ENCODE data around the gene GEMIN7. TPM values are rescaled to one million over a fixed set of nuclear protein-coding genes. Genes with fewer than 3 reads are reported as not detected.

The GEMIN7 gene
- total RNA-seq, 1 donor from 2014 or later: 16.1 TPM

- intact Hi-C loops (cut with DNase I): no loop called here
- TF ChIP-seq CTCF (IDR thresholded peaks at IDR 0.05): no peak
These were observed 12.0 kb upstream of the GEMIN7 start for GRCh38 chr19:45066921-45067661.

GRCh38 chr19:45068041-45068440 is 11.0 kb upstream of the GEMIN7 start:
- intact Hi-C loops (cut with DNase I): no loop called here
- Histone ChIP-seq H3K4me1 (peaks cover 6% of the 10 kb centered on the region), H3K36me3 (peaks cover 93% of the 10 kb centered on the region), H3K27me3 (ENCODE audit: low read depth) (no peaks in the 10 kb centered on the region), H3K4me3 (no peak overlapping the region), H3K27ac (no peak overlapping the region), H3K9me3 (no peaks in the 10 kb centered on the region)
- TF ChIP-seq CTCF (IDR thresholded peaks at IDR 0.05): no peak
- DNase-seq: no peak
- no peak for ATAC-seq

More at GRCh38 chr19:45066921-45067661, 12.0 kb upstream of the GEMIN7 start:
- H3K9me3 ChIP-seq: no peaks in the 10 kb centered on the region
- peaks cover 100% of the 10 kb centered on the region for H3K36me3 ChIP-seq
- ATAC-seq: no peak
- DNase-seq: no peak
- peaks cover 3% of the 10 kb centered on the region for H3K4me1 ChIP-seq
- H3K27me3 ChIP-seq (ENCODE audit: low read depth): no peaks in the 10 kb centered on the region
- no peak overlapping the region for H3K27ac ChIP-seq
- no peak overlapping the region for H3K4me3 ChIP-seq

- no peak overlapping the region for H3K4me3 ChIP-seq
- no peaks in the 10 kb centered on the region for H3K27me3 ChIP-seq (ENCODE audit: low read depth)
- no peaks in the 10 kb centered on the region for H3K9me3 ChIP-seq
- H3K4me1 ChIP-seq: peaks cover 6% of the 10 kb centered on the region
- no peak for TF ChIP-seq CTCF (IDR thresholded peaks at IDR 0.05)
- intact Hi-C loops (cut with DNase I): no loop called here
- DNase-seq (no peak), ATAC-seq (peak in 1 of 2 donors; percentile 25)
- H3K36me3 ChIP-seq: peaks cover 83% of the 10 kb centered on the region
- no peak overlapping the region for H3K27ac ChIP-seq
These were observed 10.0 kb upstream of the GEMIN7 start for GRCh38 chr19:45069056-45069455.

- no peak for TF ChIP-seq CTCF (IDR thresholded peaks at IDR 0.05)
- H3K27ac ChIP-seq: no peak overlapping the region
- peaks cover 71% of the 10 kb centered on the region for H3K36me3 ChIP-seq
- H3K9me3 ChIP-seq: no peaks in the 10 kb centered on the region
- H3K4me3 ChIP-seq: no peak overlapping the region
- peaks cover 14% of the 10 kb centered on the region for H3K4me1 ChIP-seq
- ATAC-seq (no peak), DNase-seq (no peak)
- no peaks in the 10 kb centered on the region for H3K27me3 ChIP-seq (ENCODE audit: low read depth)
- intact Hi-C loops (cut with DNase I): no loop called here
These were observed 8.8 kb upstream of the GEMIN7 start for GRCh38 chr19:45070214-45070613.

GRCh38 chr19:45070861-45071544 is 8.1 kb upstream of the GEMIN7 start:
- Histone ChIP-seq H3K27me3 (ENCODE audit: low read depth) (no peaks in the 10 kb centered on the region), H3K27ac (no peak overlapping the region), H3K4me1 (peaks cover 14% of the 10 kb centered on the region), H3K4me3 (no peak overlapping the region), H3K36me3 (peaks cover 63% of the 10 kb centered on the region), H3K9me3 (no peaks in the 10 kb centered on the region)
- intact Hi-C loops (cut with DNase I): no loop called here
- TF ChIP-seq CTCF (IDR thresholded peaks at IDR 0.05): no peak
- ATAC-seq: no peak
- DNase-seq: no peak

Data from lower lobe of right lung (tissue), 2 donors.